Adrenal gland (tissue), 12 donors: ENCODE results near the gene RIBC2. TPM values are rescaled to one million over a fixed set of nuclear protein-coding genes. Genes with fewer than 3 reads are reported as not detected.
"Not testable (repeated sequence)": the region's sequence is repeated elsewhere in the genome, so short reads cannot be mapped to it uniquely, and the experiment has no call there.

Experiments
- DNase-seq, 7 donors: peaks; one replicate each; pipeline ENCODE4 v3.0.0-alpha.2; 2019 to 2020
- H3K27ac ChIP-seq, 5 donors: fragments of 200-600 bp; sonication (generic) in 4 of 5; 1 replicate in 3 of 5; 2 replicates in 2 of 5; pipeline versions ENCODE4 v1.5.1 to v1.8.0; 2016 to 2020; ENCODE audit warnings: mild to moderate bottlenecking in 1 of 5
- H3K27me3 ChIP-seq: fragments of 200-600 bp; 2 replicates; pipeline ENCODE4 v1.8.0; 2021
- H3K36me3 ChIP-seq, 2 donors: fragments of 200-600 bp; replicated peaks in 1 of 2; 1 replicate in 1 of 2; 2 replicates in 1 of 2; pipeline versions ENCODE4 v1.5.1 to v1.8.0; 2018 to 2022
- H3K4me1 ChIP-seq, 2 donors: fragments of 200-600 bp; replicated peaks in 1 of 2; 1 replicate in 1 of 2; 2 replicates in 1 of 2; pipeline versions ENCODE4 v1.5.1 to v1.8.0; 2018 to 2021
- H3K4me3 ChIP-seq, 4 donors: fragments of 200-600 bp; sonication (generic) in 3 of 4; one replicate each; pipeline ENCODE4 v1.5.1; 2016 to 2018
- H3K9me3 ChIP-seq, 3 donors: fragments of 200-600 bp; sonication (generic) in 1 of 3; replicated peaks in 1 of 3; 1 replicate in 2 of 3; 2 replicates in 1 of 3; pipeline versions ENCODE4 v1.5.1 to v1.8.0; 2016 to 2021
- POLR2A ChIP-seq, 2 donors: fragments of 450-650 bp; IDR thresholded peaks; one replicate each; pipeline ENCODE4 v1.6.1; 2017; ENCODE audit warnings: antibody characterized with exemption in 2 of 2, mild to moderate bottlenecking in 2 of 2, moderate library complexity in 1 of 2
- WGBS, 4 donors: extraction: QIAGEN DNeasy Blood & Tissue Kit in 2 of 4; methylation state at CpG; one replicate each; pipeline versions ENCODE4 v1.1.5 to v1.1.7; 2013 to 2017; 5-methylcytosine and 5-hydroxymethylcytosine counted together
- intact Hi-C, 2 donors: fragments of 100-400 bp; cut with DNase I; formaldehyde crosslinking; loops; one replicate each; pipeline versions ENCODE4 v1.14.1 to v1.15.0; 2022 to 2023
- polyA plus RNA-seq, 3 donors: library from polyadenylated mRNA; stranded (reverse); fragments of 200-250 nt in 2 of 3; fragments of 350-450 nt in 1 of 3; fragmentation: Illumina TruSeq in 1 of 3; extraction: RNeasy Lipid Tissue Mini Kit (QIAGEN cat#74804) in 1 of 3; gene quantifications; one replicate each; pipeline ENCODE4 v1.2.3, GENCODE V29; 2013 to 2014
- total RNA-seq, 9 donors: library from RNA; depleted of rRNA in 4 of 9; stranded (reverse); fragments of >200 nt in 4 of 9; fragments of 120-200 nt in 1 of 9; fragmentation: NEBNext Ultra II Directional in 1 of 9; extraction: Animal tissue kit (Norgen Biotek cat#: 25700) in 1 of 9; gene quantifications; one replicate each; pipeline versions ENCODE4 v1.1.0 to v1.2.4, GENCODE V29; 2013 to 2023
- TF ChIP-seq, protein P1 (sequence below), 6 experiments: fragments of 450-650 bp in 4 of 6; fragments of 200-600 bp in 2 of 6; sonication (generic) in 1 of 6; IDR thresholded peaks; 1 replicate in 5 of 6; 2 replicates in 1 of 6; pipeline versions ENCODE4 v1.5.1 to v1.8.0; 2016 to 2021; ENCODE audit warnings: antibody characterized with exemption in 6 of 6, mild to moderate bottlenecking in 2 of 6, moderate library complexity in 1 of 6
- donor health status: healthy with polysubstance abuse.
- donor health status: Bipolar disorder and iron deficiency.
- donor health status: DM: yes; HTN: yes; CAD: no.
- donor health status: DM: no; HTN: no; CAD: no.
- donor health status: DM: no; HTN: no; CAD: no.
- donor health status: DM: yes; HTN: yes; CAD: no.

Gene RIBC2
- total and polyA plus RNA-seq, 12 donors = 0.14 to 1.3 (median 0.33) TPM; not detected in 2

DNA sequence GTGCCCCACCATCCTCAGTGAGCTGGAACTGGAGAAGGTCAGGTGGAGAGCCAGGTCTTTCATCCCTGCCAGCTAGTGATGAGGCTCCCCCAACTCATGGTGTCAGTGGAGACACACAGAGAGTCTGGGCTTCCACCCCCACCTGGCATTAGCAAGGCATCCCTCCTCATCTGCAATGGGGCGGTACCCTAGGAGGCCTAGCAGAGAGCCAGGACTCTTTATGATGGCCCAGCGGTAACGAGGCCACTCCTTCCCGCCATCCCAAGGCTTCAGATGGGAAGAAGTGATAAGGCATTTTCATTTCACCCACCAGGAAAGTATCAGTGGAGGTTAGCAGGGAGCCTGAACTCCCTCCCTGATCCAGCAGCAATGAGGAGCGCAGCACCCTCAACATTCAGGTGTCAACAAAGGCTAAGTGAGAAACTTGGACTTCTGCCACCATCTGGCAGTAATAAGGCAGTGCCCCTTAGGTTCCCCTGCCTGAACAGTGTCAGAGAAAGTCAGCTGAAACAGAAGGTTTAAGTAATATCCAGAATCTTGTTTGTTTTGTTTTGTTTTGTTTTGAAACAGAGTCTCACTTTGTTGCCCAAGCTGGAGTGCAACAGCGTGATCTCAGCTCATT, 48.7 kb downstream of the RIBC2 start:
- Histone ChIP-seq H3K9me3 (no peaks in the 10 kb centered on the region), H3K27me3 (no peaks in the 10 kb centered on the region), H3K36me3 (no peaks in the 10 kb centered on the region), H3K27ac (no peak overlapping the region), H3K4me1 (no peaks in the 10 kb centered on the region), H3K4me3 (no peak overlapping the region)
- TF ChIP-seq, protein P1, sequence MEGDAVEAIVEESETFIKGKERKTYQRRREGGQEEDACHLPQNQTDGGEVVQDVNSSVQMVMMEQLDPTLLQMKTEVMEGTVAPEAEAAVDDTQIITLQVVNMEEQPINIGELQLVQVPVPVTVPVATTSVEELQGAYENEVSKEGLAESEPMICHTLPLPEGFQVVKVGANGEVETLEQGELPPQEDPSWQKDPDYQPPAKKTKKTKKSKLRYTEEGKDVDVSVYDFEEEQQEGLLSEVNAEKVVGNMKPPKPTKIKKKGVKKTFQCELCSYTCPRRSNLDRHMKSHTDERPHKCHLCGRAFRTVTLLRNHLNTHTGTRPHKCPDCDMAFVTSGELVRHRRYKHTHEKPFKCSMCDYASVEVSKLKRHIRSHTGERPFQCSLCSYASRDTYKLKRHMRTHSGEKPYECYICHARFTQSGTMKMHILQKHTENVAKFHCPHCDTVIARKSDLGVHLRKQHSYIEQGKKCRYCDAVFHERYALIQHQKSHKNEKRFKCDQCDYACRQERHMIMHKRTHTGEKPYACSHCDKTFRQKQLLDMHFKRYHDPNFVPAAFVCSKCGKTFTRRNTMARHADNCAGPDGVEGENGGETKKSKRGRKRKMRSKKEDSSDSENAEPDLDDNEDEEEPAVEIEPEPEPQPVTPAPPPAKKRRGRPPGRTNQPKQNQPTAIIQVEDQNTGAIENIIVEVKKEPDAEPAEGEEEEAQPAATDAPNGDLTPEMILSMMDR (IDR thresholded peaks at IDR 0.05) = no peak
- no peak for TF ChIP-seq POLR2A (IDR thresholded peaks at IDR 0.05)
- WGBS, 4 donors = 84 to 100% (median 88%) methylated on average over 3 to 6 of the region's 6 CpGs
- DNase-seq = no peak
- intact Hi-C loops = no loop called here

DNA sequence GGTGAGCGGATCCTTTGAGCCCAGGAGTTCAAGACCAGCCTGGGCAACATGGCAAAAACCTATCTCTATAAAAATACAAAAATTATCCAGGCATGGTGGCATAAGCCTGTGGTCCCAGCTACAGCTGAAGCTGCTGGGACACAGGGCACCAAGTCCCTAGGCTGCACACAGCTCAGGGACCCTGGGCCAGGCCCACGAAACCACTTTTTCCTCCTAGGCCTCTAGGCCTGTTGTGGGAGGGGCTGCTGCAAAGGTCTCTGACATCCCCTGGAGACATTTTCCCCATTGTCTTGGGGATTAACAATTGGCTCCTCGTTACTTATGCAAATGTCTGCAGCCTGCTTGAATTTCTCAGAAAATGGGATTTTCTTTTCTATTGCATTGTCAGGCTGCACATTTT, 50.2 kb downstream of the RIBC2 start:
- H3K9me3 ChIP-seq, H3K27me3 ChIP-seq, DNase-seq, H3K27ac ChIP-seq, intact Hi-C loops, H3K4me1 ChIP-seq, H3K36me3 ChIP-seq, H3K4me3 ChIP-seq: not testable (repeated sequence)
- WGBS, 4 donors = 83 to 93% (median 90%) methylated on average over 3 of the region's 3 CpGs

DNA sequence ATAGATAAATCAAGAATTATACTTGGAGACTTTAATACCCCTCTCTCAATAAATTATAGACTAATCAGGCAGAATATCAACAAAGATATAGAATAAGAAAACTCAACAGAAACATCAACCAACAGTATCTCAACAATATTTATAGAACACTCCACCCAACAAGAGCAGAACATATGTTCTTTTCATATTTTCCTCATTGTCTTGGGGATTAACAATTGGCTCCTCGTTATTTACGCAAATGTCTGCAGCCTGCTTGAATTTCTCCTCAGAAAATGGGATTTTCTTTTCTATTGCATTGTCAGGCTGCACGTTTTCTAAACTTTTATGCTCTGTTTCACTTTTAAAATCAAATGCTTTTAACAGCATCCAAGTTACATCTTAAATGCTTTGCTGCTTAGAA, 52.1 kb downstream of the RIBC2 start:
- H3K36me3 ChIP-seq = no peaks in the 10 kb centered on the region
- no peaks in the 10 kb centered on the region for H3K27me3 ChIP-seq
- no peak for TF ChIP-seq POLR2A (IDR thresholded peaks at IDR 0.05)
- TF ChIP-seq, protein P1 (IDR thresholded peaks at IDR 0.05) = no peak
- H3K27ac ChIP-seq = no peak overlapping the region
- DNase-seq = no peak
- intact Hi-C loops = no loop called here
- no peak overlapping the region for H3K4me3 ChIP-seq
- no peaks in the 10 kb centered on the region for H3K4me1 ChIP-seq
- WGBS, 4 donors = 73 to 86% (median 80%) methylated on average over 3 of the region's 3 CpGs
- H3K9me3 ChIP-seq = no peaks in the 10 kb centered on the region

DNA sequence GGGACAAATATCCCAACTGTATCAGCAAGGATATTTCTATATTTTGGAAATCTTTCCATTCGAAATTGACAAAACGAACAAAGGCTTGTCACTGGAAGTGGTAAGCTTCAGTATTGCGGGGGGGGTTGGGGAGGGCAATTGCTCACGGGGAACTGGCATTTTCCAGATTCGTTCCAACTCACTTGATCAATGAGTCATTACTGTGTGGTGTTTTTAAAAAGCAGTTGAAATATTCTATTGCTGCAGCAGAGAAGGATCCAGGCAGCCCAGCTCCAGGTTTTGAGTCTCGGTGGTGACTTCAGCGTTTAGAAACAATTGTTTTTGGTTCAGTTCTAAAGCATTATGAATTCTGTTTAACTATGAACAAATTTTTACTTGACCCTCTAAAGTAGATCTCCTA, 55.4 kb downstream of the RIBC2 start:
- DNase-seq = no peak
- WGBS, 4 donors = 58 to 72% (median 62%) methylated on average over 7 of the region's 7 CpGs

More for the DNA sequence above, 55.4 kb downstream of the RIBC2 start:
- H3K9me3 ChIP-seq = no peaks in the 10 kb centered on the region
- intact Hi-C loops = no loop called here
- H3K36me3 ChIP-seq = no peaks in the 10 kb centered on the region
- H3K27ac ChIP-seq = no peak overlapping the region
- H3K4me1 ChIP-seq = no peaks in the 10 kb centered on the region
- no peak for TF ChIP-seq POLR2A (IDR thresholded peaks at IDR 0.05)
- TF ChIP-seq, protein P1 (IDR thresholded peaks at IDR 0.05) = no peak
- no peak overlapping the region for H3K4me3 ChIP-seq
- no peaks in the 10 kb centered on the region for H3K27me3 ChIP-seq
